SKM-1 treated with dmso at 0.1 percent for 144 hours (cell line): Measurements from ENCODE around the gene TP53I11.

Experiments
- DNase-seq: peaks from one replicate; lab custom pipeline; 2025; ENCODE audit not compliant: unreplicated experiment; lab: John Stamatoyannopoulos, UW

Gene TP53I11, protein sequence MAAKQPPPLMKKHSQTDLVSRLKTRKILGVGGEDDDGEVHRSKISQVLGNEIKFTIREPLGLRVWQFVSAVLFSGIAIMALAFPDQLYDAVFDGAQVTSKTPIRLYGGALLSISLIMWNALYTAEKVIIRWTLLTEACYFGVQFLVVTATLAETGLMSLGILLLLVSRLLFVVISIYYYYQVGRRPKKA

DNA sequence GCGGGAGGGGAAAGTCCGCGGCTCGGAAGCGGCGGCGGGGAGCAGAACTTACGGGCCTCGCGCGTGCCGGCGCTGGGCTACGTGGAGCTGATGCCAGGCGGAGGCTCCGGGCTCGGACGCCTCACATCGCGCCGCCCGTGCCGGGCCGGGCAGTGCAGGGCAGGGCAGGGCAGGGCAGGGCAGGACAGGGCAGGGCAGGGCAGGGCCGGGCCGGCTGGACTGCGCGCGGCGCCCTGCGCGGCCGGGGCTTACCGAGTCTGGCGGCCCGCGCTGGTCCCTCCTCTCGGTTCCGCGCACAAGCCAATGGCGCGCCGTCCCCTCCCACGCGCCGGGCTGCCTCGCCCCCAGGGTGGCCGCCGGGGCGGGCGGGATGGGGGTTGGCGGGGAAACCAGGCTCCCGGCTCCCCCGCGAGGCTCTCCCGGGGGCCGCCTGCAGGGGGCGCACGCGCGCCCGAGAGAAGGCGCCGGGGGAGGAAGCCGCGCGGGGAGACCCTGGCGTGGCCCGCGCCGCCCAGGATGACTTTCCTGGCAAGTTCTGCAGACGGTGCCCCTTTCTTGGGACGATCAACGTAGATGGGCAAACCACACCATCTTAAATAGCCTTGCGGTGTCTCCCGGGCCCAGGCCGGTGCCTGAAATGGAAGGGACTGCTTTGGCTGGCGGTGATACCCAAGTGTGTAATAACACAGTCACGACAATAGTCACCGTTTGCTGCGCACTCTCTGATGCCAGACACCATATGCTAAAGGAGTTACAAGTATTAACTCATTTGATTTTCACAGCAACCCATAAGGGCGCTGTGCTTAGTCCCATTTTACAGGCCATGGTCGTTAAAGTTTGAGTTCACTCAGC, at the start of gene TP53I11:
Gene TP53I11, minus strand, starts transcription at position 259 of the 852 bp plus-strand sequence. CDS start 12,548 bp downstream, outside the sequence.
- DNase-seq = peak; percentile 44

GRCh38 chr11:44999068-44999467, 48.4 kb upstream of the TP53I11 start:
- no peak for DNase-seq

DNA sequence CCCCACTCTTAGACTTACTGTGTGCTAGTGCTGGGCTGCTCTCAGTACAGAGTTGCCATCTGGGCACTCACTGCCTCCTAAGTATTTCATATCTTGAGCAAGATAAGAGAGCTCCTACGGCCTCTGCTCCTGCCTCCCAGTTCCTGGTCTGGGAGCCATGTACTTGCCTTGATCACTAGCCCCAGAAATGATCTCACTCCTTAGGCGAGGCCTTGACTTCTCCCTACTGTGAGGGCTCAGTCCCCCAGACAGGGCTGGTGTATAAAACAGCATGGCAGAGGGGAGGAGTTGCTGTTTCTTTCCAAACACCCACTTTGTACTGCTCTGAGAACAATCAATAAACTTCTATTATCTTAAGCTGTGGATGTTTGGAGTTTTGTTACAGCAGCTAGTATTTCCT, 47.4 kb upstream of the TP53I11 start:
- no peak for DNase-seq

DNA sequence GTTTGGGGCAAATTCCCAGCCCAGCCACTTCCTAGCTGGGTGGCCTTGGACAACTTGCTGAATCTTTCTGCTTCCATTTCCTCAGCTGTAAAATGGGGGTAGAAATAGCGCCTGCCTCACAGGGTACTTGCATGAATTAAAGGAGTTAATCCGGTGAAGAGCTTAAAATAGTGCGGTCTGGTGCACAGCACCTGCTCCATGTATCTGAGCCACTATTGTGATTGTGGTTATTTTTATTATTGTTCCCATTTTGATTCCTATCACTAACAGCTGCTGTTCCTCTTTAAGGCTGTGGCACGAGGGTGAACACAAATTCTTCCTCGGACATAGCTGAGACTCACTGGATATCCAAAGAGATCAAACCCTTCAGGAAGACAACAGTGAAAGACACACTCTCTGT, 46.9 kb upstream of the TP53I11 start:
- DNase-seq = no peak

GRCh38 chr11:44994753-44995152, 44.1 kb upstream of the TP53I11 start:
- no peak for DNase-seq

DNA sequence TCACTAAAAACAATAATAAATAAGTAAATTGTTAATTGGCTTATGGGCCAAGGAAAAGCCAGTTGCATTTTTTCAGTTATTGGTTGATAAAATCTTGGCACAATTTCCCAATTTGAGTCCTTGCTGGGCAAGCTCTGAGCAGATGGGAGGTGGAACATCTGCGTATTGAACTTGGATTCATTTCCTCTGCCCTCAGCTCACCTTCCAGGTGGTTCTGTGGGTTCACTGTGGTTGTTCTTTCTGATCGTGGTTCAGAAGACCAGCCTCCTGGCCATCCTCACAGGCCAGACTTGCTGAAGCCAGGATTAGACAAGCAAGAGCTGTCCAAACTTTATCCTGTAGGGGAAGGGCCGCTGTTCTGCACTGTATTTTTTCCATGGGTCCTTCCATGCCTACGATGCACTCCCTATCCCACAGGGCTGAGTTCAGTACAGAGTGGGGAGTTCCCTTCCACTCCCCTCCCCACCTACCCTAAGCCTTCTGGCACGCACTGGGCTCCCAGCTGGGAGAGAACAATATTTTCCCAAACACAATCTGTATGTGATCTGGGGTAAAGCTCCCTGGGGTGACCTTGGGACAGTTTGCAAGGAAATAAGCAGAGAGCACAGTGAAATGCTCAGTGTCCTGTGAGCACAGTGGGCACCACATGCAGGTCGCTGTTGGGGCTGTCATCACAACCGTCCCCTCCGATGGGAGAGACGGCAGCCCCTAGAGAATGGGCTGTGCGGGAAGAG, 43.5 kb upstream of the TP53I11 start:
- no peak for DNase-seq

- DNase-seq = no peak
Measured at GRCh38 chr11:44992774-44993173, 42.1 kb upstream of the TP53I11 start.

DNA sequence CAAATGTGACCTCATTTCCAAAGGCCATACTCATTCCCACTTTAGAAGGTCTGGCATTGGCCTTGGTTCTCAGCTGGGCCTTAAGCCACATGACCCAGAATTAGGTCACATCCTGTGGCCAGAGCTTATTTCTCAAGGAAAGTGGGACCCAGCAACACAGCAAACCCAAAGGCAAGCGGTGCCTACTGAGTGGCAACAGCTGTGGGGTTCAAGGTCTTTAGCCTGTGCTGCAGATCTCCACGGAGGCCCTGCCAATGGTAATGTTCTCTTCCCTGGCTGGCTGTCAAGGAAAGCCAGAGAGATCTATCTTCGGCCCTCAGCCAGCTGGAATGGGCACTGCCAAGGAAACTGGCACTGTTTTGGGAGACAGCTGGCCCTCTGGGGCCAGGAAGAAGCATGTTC, 41.5 kb upstream of the TP53I11 start:
- DNase-seq = no peak

- DNase-seq = no peak
Measured at GRCh38 chr11:44990665-44991064, 40.0 kb upstream of the TP53I11 start.

GRCh38 chr11:44989831-44990566, 39.3 kb upstream of the TP53I11 start:
- DNase-seq = no peak

- no peak for DNase-seq
Measured at GRCh38 chr11:44988981-44989635, 38.4 kb upstream of the TP53I11 start.

- no peak for DNase-seq
Measured at GRCh38 chr11:44988111-44988510, 37.4 kb upstream of the TP53I11 start.

DNA sequence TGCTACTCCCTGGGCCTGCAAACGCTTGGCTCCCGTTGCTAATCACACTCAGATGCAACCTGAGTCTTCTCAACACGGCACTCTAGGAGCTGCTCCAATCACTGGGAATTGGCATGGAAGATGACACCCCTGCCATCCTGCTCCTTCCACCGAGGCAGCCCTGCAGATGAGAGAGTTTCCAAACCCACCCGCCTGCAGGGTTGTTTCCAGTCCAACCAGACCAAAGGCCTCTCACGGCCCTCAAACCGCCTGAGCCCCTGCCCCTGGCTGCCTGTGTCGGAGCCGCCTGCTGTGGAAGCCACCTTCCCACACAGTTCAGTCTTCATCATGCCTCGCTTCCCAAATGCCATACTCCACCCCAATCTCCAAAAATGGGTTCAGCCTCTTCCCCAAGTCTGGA, 36.8 kb upstream of the TP53I11 start:
- DNase-seq = no peak

DNA sequence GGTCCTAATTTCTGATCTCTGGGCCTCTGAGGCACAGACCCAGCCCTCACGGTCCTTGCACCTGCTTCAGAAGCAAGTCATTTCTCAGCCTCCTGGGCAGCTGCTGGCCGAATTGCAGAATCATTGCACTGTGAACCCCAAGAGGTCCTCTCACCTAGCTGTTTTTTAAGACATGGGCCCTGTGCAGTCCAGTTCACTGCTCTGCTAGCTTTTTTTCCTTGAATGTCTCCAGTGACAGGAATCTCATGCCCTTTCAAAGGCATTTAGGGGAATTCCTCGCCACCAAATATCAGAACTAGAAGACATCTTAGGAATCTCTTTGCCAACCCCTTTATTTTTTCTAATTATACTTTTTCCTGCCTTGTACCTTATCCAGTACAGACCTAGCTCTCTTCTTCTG, 35.6 kb upstream of the TP53I11 start:
- no peak for DNase-seq

DNA sequence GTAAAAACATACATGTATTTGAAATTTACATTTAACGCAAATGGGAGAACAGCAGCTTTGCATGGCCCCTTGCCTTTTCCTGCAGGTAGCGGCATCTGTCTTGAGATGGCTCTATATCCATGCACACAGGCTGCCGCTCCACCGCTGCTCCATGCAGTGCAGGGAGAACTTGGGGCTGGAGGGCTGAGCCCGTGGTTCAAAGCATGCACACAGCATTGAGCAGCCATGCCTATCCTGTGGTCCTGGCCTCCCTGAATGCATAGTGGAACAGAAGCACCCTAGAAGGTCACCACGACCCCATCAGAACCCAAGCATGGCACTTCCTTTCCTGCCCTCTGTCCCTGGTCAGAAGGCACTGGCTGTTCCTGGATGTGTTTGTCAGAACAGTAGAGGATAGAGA, 35.0 kb upstream of the TP53I11 start:
- DNase-seq = no peak

- DNase-seq = no peak
Measured at GRCh38 chr11:44983786-44984185, 33.1 kb upstream of the TP53I11 start.

GRCh38 chr11:44982496-44983062, 31.9 kb upstream of the TP53I11 start:
- DNase-seq = no peak

DNA sequence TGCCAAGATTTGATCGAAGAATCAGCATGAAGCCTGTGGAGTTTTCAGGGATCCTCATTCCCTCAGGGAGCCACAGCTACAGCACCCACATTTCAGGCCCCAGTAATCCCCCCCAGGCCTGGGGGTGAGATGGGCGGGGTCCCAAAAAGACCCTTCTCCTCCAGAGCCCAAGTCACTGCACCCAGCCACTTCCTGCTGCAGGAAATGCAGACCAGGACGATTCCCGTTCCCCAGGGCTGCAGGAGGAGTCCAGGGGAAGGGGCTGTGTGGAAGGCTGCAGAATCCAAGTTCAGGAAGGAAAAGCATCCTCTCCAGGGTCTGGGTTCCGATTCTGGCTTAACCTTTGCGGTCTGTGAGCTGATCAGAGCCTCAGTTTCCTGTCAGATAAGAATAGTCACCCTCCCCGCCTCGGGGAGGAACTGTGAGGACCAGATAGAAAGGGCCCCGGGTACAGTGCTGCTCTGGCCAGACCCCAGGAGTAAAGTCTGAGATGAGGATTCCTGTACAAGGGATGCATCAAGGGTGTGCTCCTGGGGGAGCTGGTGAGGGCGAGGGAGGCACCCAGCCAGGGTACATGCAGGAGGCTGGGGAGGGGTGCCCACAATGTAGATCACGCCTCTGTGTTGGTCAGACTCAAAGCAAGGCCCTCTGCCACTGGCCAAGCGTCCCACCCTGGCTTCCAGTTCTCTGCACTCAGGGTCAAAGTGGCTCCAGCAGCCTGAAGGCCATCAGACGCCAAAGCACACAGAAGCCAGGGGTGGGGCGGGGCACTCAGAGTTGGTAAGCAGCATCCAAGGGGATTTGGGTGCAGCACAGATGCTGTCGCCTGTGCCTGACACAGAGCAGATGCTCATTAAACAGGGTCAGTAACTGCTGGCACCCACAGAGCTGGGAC, 30.1 kb upstream of the TP53I11 start:
- DNase-seq = no peak
